GM12801 (cell line): ENCODE measurements around the gene ZMYM2.

Experiments
- CTCF ChIP-seq: IDR thresholded peaks from one replicate; pipeline ENCODE4 v1.5.1; 2011; ENCODE audit warnings: control low read depth; ENCODE audit not compliant: insufficient read length; ENCODE audit errors: extremely low read depth

Gene ZMYM2

GRCh38 chr13:20099319-20099718, 140.8 kb downstream of the ZMYM2 start:
- no peak for TF ChIP-seq CTCF

DNA sequence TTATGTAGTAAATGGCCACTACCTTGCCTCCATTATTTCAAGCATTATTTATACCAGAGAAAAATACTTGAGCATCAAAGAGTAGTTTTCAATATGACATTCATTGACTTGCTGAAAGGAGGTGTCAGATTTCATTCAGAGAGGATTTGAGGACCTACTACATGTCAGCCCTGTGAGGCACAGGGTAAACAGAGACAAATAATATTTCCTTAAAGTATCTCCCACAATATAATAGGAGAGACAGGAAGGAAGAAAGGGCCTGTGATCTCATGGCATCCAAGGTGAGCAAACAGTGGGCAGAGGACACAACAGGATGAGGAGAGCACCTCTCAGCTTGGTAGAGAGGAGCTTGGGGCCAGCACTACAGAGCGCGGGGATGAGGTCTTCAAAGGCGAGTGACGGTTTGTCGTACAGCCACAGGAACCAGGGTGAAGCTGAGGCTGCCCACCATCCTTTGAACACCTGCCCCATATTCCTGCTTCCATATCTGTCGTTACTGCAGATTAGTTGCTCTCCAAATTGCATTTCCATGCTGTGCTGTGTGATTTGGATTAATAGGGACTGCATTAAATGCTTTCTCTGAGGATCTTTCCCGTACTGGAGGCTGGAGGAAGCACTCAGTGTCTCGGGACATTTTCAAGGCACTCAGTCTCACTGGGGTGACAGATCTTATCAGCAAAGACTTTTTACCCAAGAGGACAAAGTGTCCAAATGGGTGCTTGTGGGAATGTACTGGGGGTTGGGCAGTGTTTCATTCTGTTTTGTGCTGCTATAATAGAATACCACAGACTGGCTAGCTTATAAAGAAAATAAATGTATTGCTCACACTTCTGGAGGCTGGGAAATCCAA, 143.2 kb downstream of the ZMYM2 start:
- TF ChIP-seq CTCF = no peak

GRCh38 chr13:20102525-20103180, 144.1 kb downstream of the ZMYM2 start:
- no peak for TF ChIP-seq CTCF

- no peak for TF ChIP-seq CTCF
These were observed 146.7 kb downstream of the ZMYM2 start for GRCh38 chr13:20105161-20105689.

- no peak for TF ChIP-seq CTCF
These were observed 148.2 kb downstream of the ZMYM2 start for GRCh38 chr13:20106742-20107141.

- TF ChIP-seq CTCF = no peak
These were observed 150.5 kb downstream of the ZMYM2 start for GRCh38 chr13:20109037-20109436.

DNA sequence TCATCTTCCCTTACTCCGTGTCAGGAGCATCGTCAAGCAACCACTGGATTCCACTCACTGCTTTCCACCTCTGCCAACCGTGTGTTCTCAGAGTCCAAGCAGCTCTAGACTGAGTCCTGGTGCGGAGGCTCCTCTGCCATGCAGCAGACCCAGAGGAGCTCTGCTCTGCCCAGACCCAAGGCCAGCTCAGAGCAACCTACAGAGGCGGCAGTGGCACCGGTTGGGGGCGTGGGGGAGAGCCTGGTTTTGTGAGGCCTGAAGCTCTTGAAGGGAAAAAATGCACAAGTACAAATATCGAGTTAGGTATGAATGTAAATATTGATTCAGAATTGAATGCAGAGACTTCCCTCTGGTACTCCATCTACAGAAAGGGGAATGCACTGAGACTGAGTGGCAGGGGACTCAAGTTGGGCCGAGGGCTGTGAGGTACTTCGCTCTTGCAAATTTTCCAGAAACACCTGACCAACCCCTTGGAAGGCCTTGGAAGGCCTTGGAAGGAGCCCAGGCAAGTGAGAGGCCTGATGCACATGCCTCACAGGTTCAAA, 155.6 kb downstream of the ZMYM2 start:
- TF ChIP-seq CTCF = no peak
